ENCODE data around the gene AXIN1. TPM values are rescaled to one million over a fixed set of nuclear protein-coding genes. Genes with fewer than 3 reads are reported as not detected.
"Not testable (repeated sequence)": the region's sequence is repeated elsewhere in the genome, so short reads cannot be mapped to it uniquely, and the experiment has no call there.

The AXIN1 gene
- polyA plus RNA-seq, 3 donors = 14.1 to 23.7 (median 22.2) TPM

- DNase-seq (ENCODE audit: extremely low read depth in 1 of 11, low read depth in 9 of 11, low spot score in 4 of 11) = not testable (repeated sequence)
Measured at GRCh38 chr16:341095-341973, 11.2 kb downstream of the AXIN1 start.

- no peak for DNase-seq (ENCODE audit: extremely low read depth in 1 of 11, low read depth in 9 of 11, low spot score in 4 of 11)
Measured at GRCh38 chr16:340370-341091, 12.0 kb downstream of the AXIN1 start.

- no peak for DNase-seq (ENCODE audit: extremely low read depth in 1 of 11, low read depth in 9 of 11, low spot score in 4 of 11)
Measured at GRCh38 chr16:339680-340079, 12.8 kb downstream of the AXIN1 start.

- DNase-seq (ENCODE audit: extremely low read depth in 1 of 11, low read depth in 9 of 11, low spot score in 4 of 11) = no peak
Measured at GRCh38 chr16:337975-338575, 14.4 kb downstream of the AXIN1 start.

- DNase-seq (ENCODE audit: extremely low read depth in 1 of 11, low read depth in 9 of 11, low spot score in 4 of 11) = no peak
Measured at GRCh38 chr16:337437-337836, 15.1 kb downstream of the AXIN1 start.

- no peak for DNase-seq (ENCODE audit: extremely low read depth in 1 of 11, low read depth in 9 of 11, low spot score in 4 of 11)
Measured at GRCh38 chr16:336269-336668, 16.3 kb downstream of the AXIN1 start.

- DNase-seq (ENCODE audit: extremely low read depth in 1 of 11, low read depth in 9 of 11, low spot score in 4 of 11) = not testable (repeated sequence)
Measured at GRCh38 chr16:334861-335632, 17.5 kb downstream of the AXIN1 start.

- not testable (repeated sequence) for DNase-seq (ENCODE audit: extremely low read depth in 1 of 11, low read depth in 9 of 11, low spot score in 4 of 11)
Measured at GRCh38 chr16:334164-334832, 18.2 kb downstream of the AXIN1 start.

- DNase-seq (ENCODE audit: extremely low read depth in 1 of 11, low read depth in 9 of 11, low spot score in 4 of 11) = no peak
Measured at GRCh38 chr16:333406-334094, 19.0 kb downstream of the AXIN1 start.

- not testable (repeated sequence) for DNase-seq (ENCODE audit: extremely low read depth in 1 of 11, low read depth in 9 of 11, low spot score in 4 of 11)
Measured at GRCh38 chr16:331181-331814, 21.2 kb downstream of the AXIN1 start.

GRCh38 chr16:330741-331140 is 21.8 kb downstream of the AXIN1 start:
- DNase-seq (ENCODE audit: extremely low read depth in 1 of 11, low read depth in 9 of 11, low spot score in 4 of 11) = no peak

GRCh38 chr16:325375-326145 is 27.0 kb downstream of the AXIN1 start:
- DNase-seq (ENCODE audit: extremely low read depth in 1 of 11, low read depth in 9 of 11, low spot score in 4 of 11) = no peak

GRCh38 chr16:324451-325334 is 27.8 kb downstream of the AXIN1 start:
- DNase-seq (ENCODE audit: extremely low read depth in 1 of 11, low read depth in 9 of 11, low spot score in 4 of 11) = no peak

GRCh38 chr16:324201-324450 is 28.4 kb downstream of the AXIN1 start:
- DNase-seq (ENCODE audit: extremely low read depth in 1 of 11, low read depth in 9 of 11, low spot score in 4 of 11) = no peak

GRCh38 chr16:322476-323143 is 29.9 kb downstream of the AXIN1 start:
- no peak for DNase-seq (ENCODE audit: extremely low read depth in 1 of 11, low read depth in 9 of 11, low spot score in 4 of 11)

GRCh38 chr16:321532-321931 is 31.0 kb downstream of the AXIN1 start:
- no peak for DNase-seq (ENCODE audit: extremely low read depth in 1 of 11, low read depth in 9 of 11, low spot score in 4 of 11)
